Peyer's patch (tissue), 4 donors: ENCODE data around the gene NFATC3.

Experiments used
- CTCF ChIP-seq, 6 experiments: fragments of 450-650 bp in 4 of 6; fragments of 200-600 bp in 2 of 6; sonication (generic) in 1 of 6; IDR thresholded peaks; one replicate each; pipeline ENCODE4 v1.5.1; 2017 to 2019; ENCODE audit warnings: antibody characterized with exemption in 6 of 6, mild to moderate bottlenecking in 3 of 6, moderate library complexity in 1 of 6
- POLR2A ChIP-seq, 2 donors: fragments of 450-650 bp; IDR thresholded peaks; one replicate each; pipeline ENCODE4 v1.5.1; 2017; ENCODE audit warnings: antibody characterized with exemption in 2 of 2, mild to moderate bottlenecking in 2 of 2, moderate library complexity in 2 of 2

GRCh38 chr16:68216240-68216639 lies 131.1 kb downstream of the NFATC3 start:
- no peak for TF ChIP-seq CTCF (IDR thresholded peaks at IDR 0.05)
- no peak for TF ChIP-seq POLR2A (IDR thresholded peaks at IDR 0.05)
